Fibroblast of lung (primary cell): ENCODE results near the gene CALHM3.

Experiments used
- EZH2 ChIP-seq: IDR thresholded peaks from 2 replicates; pipeline ENCODE4 v1.5.1; 2012; ENCODE audit warnings: low read length, control low read depth, mild to moderate bottlenecking; ENCODE audit errors: missing control alignments
- TF ChIP-seq, protein P1 (sequence below), 2 donors: IDR thresholded peaks in 1 of 2; conservative IDR thresholded peaks in 1 of 2; 1 replicate in 1 of 2; 2 replicates in 1 of 2; pipeline ENCODE4 v1.5.1; 2011 to 2012; ENCODE audit warnings: low read length in 2 of 2, control low read depth in 1 of 2, inconsistent platforms in 1 of 2, low read depth in 1 of 2, mild to moderate bottlenecking in 1 of 2

DNA sequence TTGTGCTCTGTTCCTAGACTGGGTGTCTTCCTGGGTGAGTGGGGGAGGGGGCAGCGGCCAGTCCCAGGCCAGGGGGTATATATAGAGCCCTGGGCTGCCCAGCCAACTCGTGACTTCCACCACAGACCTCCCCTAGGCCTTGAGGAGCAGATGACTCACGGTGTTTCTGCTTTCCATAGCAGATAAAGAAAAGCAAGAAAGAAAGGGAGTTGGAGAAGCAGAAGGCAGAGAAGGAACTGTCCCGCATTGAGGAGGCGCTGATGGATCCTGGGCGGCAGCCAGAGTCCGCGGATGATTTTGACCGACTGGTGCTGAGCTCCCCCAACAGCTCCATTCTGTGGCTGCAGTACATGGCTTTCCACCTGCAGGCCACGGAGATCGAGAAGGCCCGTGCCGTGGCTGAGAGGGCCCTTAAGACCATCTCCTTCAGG is 37.0 kb downstream of the CALHM3 start:
- TF ChIP-seq, protein P1, sequence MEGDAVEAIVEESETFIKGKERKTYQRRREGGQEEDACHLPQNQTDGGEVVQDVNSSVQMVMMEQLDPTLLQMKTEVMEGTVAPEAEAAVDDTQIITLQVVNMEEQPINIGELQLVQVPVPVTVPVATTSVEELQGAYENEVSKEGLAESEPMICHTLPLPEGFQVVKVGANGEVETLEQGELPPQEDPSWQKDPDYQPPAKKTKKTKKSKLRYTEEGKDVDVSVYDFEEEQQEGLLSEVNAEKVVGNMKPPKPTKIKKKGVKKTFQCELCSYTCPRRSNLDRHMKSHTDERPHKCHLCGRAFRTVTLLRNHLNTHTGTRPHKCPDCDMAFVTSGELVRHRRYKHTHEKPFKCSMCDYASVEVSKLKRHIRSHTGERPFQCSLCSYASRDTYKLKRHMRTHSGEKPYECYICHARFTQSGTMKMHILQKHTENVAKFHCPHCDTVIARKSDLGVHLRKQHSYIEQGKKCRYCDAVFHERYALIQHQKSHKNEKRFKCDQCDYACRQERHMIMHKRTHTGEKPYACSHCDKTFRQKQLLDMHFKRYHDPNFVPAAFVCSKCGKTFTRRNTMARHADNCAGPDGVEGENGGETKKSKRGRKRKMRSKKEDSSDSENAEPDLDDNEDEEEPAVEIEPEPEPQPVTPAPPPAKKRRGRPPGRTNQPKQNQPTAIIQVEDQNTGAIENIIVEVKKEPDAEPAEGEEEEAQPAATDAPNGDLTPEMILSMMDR (conservative IDR thresholded peaks at IDR 0.05 in 1 of 2, IDR thresholded peaks at IDR 0.05 in 1 of 2; ENCODE audit: low read depth in 1 of 2, low read length in 2 of 2), result no peak
- TF ChIP-seq EZH2, result no peak
